ENCODE data around the gene RALY.

GRCh38 chr20:34085544-34086040 is 91.9 kb downstream of the RALY start:
- no peak for TF ChIP-seq POLR2AphosphoS5 (IDR thresholded peaks at IDR 0.05; ENCODE audit: low read depth, low read length)
- TF ChIP-seq TCF7L2 (IDR thresholded peaks at IDR 0.05; ENCODE audit: borderline replicate concordance, extremely low read depth, insufficient read depth, insufficient read length) = no peak
- TF ChIP-seq, protein P1, sequence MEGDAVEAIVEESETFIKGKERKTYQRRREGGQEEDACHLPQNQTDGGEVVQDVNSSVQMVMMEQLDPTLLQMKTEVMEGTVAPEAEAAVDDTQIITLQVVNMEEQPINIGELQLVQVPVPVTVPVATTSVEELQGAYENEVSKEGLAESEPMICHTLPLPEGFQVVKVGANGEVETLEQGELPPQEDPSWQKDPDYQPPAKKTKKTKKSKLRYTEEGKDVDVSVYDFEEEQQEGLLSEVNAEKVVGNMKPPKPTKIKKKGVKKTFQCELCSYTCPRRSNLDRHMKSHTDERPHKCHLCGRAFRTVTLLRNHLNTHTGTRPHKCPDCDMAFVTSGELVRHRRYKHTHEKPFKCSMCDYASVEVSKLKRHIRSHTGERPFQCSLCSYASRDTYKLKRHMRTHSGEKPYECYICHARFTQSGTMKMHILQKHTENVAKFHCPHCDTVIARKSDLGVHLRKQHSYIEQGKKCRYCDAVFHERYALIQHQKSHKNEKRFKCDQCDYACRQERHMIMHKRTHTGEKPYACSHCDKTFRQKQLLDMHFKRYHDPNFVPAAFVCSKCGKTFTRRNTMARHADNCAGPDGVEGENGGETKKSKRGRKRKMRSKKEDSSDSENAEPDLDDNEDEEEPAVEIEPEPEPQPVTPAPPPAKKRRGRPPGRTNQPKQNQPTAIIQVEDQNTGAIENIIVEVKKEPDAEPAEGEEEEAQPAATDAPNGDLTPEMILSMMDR (IDR thresholded peaks at IDR 0.05 in 2 of 3, conservative IDR thresholded peaks at IDR 0.05 in 1 of 3; ENCODE audit: borderline replicate concordance in 1 of 3, insufficient read depth in 1 of 3, low read depth in 2 of 3, low read length in 2 of 3) = no peak
- TF ChIP-seq POLR2A (IDR thresholded peaks at IDR 0.05; ENCODE audit: borderline replicate concordance, extremely low read depth, insufficient read depth, insufficient read length) = no peak
- TF ChIP-seq JUND (IDR thresholded peaks at IDR 0.05) = no peak
- TF ChIP-seq ATF3 (IDR thresholded peaks at IDR 0.05) = no peak

Measured in HCT116 (cell line).